Peyer's patch (tissue), 4 donors: ENCODE measurements around the gene PTTG2. TPM values are rescaled to one million over a fixed set of nuclear protein-coding genes. Genes with fewer than 3 reads are reported as not detected.
A peak's percentile ranks its signal among the peaks of the same experiment; 100 is the strongest.

Source experiments
- DNase-seq, 3 donors: peaks; one replicate each; pipeline ENCODE4 v3.0.0-alpha.2; 2017 to 2019
- H3K27ac ChIP-seq, 4 donors: fragments of 200-600 bp; sonication (generic); one replicate each; pipeline ENCODE4 v1.5.1; 2016 to 2019
- H3K27me3 ChIP-seq, 2 donors: fragments of 200-600 bp; sonication (generic); one replicate each; pipeline ENCODE4 v1.5.1; 2019
- H3K36me3 ChIP-seq, 3 donors: fragments of 200-600 bp; sonication (generic); one replicate each; pipeline ENCODE4 v1.5.1; 2016 to 2019
- H3K4me1 ChIP-seq, 4 donors: fragments of 200-600 bp; sonication (generic); one replicate each; pipeline ENCODE4 v1.5.1; 2016 to 2019
- H3K4me3 ChIP-seq, 4 donors: fragments of 200-600 bp; sonication (generic); 1 replicate in 3 of 4; 2 replicates in 1 of 4; pipeline ENCODE4 v1.5.1; 2016 to 2019; ENCODE audit warnings: mild to moderate bottlenecking in 1 of 4
- H3K9me3 ChIP-seq, 4 donors: fragments of 200-600 bp; sonication (generic); one replicate each; pipeline ENCODE4 v1.5.1; 2016 to 2019; ENCODE audit warnings: mild to moderate bottlenecking in 1 of 4
- CTCF ChIP-seq, 6 experiments: fragments of 450-650 bp in 4 of 6; fragments of 200-600 bp in 2 of 6; sonication (generic) in 1 of 6; IDR thresholded peaks; one replicate each; pipeline ENCODE4 v1.5.1; 2017 to 2019; ENCODE audit warnings: antibody characterized with exemption in 6 of 6, mild to moderate bottlenecking in 3 of 6, moderate library complexity in 1 of 6
- POLR2A ChIP-seq, 2 donors: fragments of 450-650 bp; IDR thresholded peaks; one replicate each; pipeline ENCODE4 v1.5.1; 2017; ENCODE audit warnings: antibody characterized with exemption in 2 of 2, mild to moderate bottlenecking in 2 of 2, moderate library complexity in 2 of 2
- total RNA-seq, 4 donors: library from RNA; depleted of rRNA; stranded (reverse); fragments of >200 nt; gene quantifications; one replicate each; pipeline ENCODE4 v1.1.0, GENCODE V29; 2016

PTTG2 gene
- total RNA-seq, 4 donors from 2014 or later: 2.5 to 8.3 TPM; not detected in 2

GRCh38 chr4:37990731-37991245 lies 30.6 kb downstream of the PTTG2 start:
- H3K9me3 ChIP-seq: no peaks in the 10 kb centered on the region
- DNase-seq: no peak
- no peaks in the 10 kb centered on the region for H3K36me3 ChIP-seq
- no peak for TF ChIP-seq CTCF (IDR thresholded peaks at IDR 0.05)
- TF ChIP-seq POLR2A (IDR thresholded peaks at IDR 0.05): no peak
- no peak overlapping the region for H3K4me3 ChIP-seq
- H3K27ac ChIP-seq: peak overlapping the region in 3 of 4 donors; percentile 3 to 57 (median 5)
- H3K27me3 ChIP-seq: no peaks in the 10 kb centered on the region
- peaks cover 0 to 24% (median 0%) of the 10 kb centered on the region in 4 donors for H3K4me1 ChIP-seq

- no peak for TF ChIP-seq POLR2A (IDR thresholded peaks at IDR 0.05)
- TF ChIP-seq CTCF (IDR thresholded peaks at IDR 0.05): no peak
- Histone ChIP-seq H3K27ac (no peak overlapping the region), H3K9me3 (no peaks in the 10 kb centered on the region), H3K4me3 (no peak overlapping the region), H3K27me3 (no peaks in the 10 kb centered on the region), H3K36me3 (no peaks in the 10 kb centered on the region), H3K4me1 (peaks cover 0 to 33% (median 0%) of the 10 kb centered on the region in 4 donors)
- DNase-seq: no peak
Measured at GRCh38 chr4:37991623-37992410, 31.6 kb downstream of the PTTG2 start.

GRCh38 chr4:37993806-37994205 lies 33.6 kb downstream of the PTTG2 start:
- Histone ChIP-seq H3K4me1 (peaks cover 0 to 34% (median 0%) of the 10 kb centered on the region in 4 donors), H3K9me3 (no peaks in the 10 kb centered on the region), H3K27me3 (no peaks in the 10 kb centered on the region), H3K4me3 (no peak overlapping the region), H3K36me3 (no peaks in the 10 kb centered on the region), H3K27ac (no peak overlapping the region)
- TF ChIP-seq CTCF (IDR thresholded peaks at IDR 0.05) (no peak), POLR2A (IDR thresholded peaks at IDR 0.05) (no peak)
- no peak for DNase-seq

GRCh38 chr4:37994569-37994968 lies 34.4 kb downstream of the PTTG2 start:
- DNase-seq: no peak
- TF ChIP-seq CTCF (IDR thresholded peaks at IDR 0.05) (no peak), POLR2A (IDR thresholded peaks at IDR 0.05) (no peak)
- no peaks in the 10 kb centered on the region for H3K36me3 ChIP-seq
- H3K4me1 ChIP-seq: peaks cover 0 to 34% (median 0%) of the 10 kb centered on the region in 4 donors
- no peak overlapping the region for H3K4me3 ChIP-seq
- no peaks in the 10 kb centered on the region for H3K27me3 ChIP-seq
- no peaks in the 10 kb centered on the region for H3K9me3 ChIP-seq
- no peak overlapping the region for H3K27ac ChIP-seq

- DNase-seq: no peak
- Histone ChIP-seq H3K27ac (no peak overlapping the region), H3K4me1 (peaks cover 0 to 32% (median 0%) of the 10 kb centered on the region in 4 donors)
Measured at GRCh38 chr4:37995299-37995821, 35.2 kb downstream of the PTTG2 start.

More at GRCh38 chr4:37995299-37995821, 35.2 kb downstream of the PTTG2 start:
- TF ChIP-seq POLR2A (IDR thresholded peaks at IDR 0.05) (no peak), CTCF (IDR thresholded peaks at IDR 0.05) (no peak)
- Histone ChIP-seq H3K4me3 (no peak overlapping the region), H3K36me3 (no peaks in the 10 kb centered on the region), H3K9me3 (no peaks in the 10 kb centered on the region), H3K27me3 (no peaks in the 10 kb centered on the region)
